ENCODE data around the gene PSMB7. TPM values are rescaled to one million over a fixed set of nuclear protein-coding genes. Genes with fewer than 3 reads are reported as not detected.

Gene PSMB7
- total RNA-seq, 2 experiments from 2014 or later = 191 to 199 TPM

GRCh38 chr9:124366476-124367220 lies 48.6 kb downstream of the PSMB7 start:
- DNase-seq = no peak
- Mint-ChIP-seq H3K27ac (no peak overlapping the region), H3K9me3 (no peaks in the 10 kb centered on the region), H3K4me3 (no peak overlapping the region), H3K4me1 (peaks cover 53% of the 10 kb centered on the region), H3K27me3 (no peaks in the 10 kb centered on the region), H3K36me3 (peaks cover 17% of the 10 kb centered on the region)

GRCh38 chr9:124365036-124365435 lies 50.2 kb downstream of the PSMB7 start:
- no peaks in the 10 kb centered on the region for H3K9me3 Mint-ChIP-seq
- no peak overlapping the region for H3K4me3 Mint-ChIP-seq
- no peak for DNase-seq
- no peaks in the 10 kb centered on the region for H3K27me3 Mint-ChIP-seq
- H3K27ac Mint-ChIP-seq = no peak overlapping the region
- H3K4me1 Mint-ChIP-seq = peaks cover 47% of the 10 kb centered on the region
- peaks cover 15% of the 10 kb centered on the region for H3K36me3 Mint-ChIP-seq

DNA sequence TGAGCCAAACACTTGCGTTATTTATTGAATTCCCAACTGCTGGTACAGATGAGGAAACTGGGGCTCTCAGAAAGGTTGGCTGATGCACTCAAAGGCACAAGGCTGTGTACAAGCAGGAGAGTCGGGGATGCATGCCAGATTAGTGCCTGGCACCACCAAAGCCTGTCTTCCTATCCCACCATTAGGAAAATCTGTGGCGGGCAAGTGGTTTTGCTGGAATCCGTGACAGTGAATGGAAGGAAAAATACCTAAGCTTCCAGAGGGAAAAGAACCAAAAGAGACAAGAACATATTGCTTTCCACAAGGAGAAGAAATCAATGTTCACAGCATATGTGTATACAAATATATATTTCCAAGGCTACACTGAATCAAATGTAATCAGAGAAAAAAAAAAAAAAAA lies 51.1 kb downstream of the PSMB7 start:
- H3K4me1 Mint-ChIP-seq = peaks cover 52% of the 10 kb centered on the region
- no peak for DNase-seq
- H3K27me3 Mint-ChIP-seq = no peaks in the 10 kb centered on the region
- H3K27ac Mint-ChIP-seq = no peak overlapping the region
- peaks cover 15% of the 10 kb centered on the region for H3K36me3 Mint-ChIP-seq
- H3K4me3 Mint-ChIP-seq = no peak overlapping the region
- no peaks in the 10 kb centered on the region for H3K9me3 Mint-ChIP-seq

DNA sequence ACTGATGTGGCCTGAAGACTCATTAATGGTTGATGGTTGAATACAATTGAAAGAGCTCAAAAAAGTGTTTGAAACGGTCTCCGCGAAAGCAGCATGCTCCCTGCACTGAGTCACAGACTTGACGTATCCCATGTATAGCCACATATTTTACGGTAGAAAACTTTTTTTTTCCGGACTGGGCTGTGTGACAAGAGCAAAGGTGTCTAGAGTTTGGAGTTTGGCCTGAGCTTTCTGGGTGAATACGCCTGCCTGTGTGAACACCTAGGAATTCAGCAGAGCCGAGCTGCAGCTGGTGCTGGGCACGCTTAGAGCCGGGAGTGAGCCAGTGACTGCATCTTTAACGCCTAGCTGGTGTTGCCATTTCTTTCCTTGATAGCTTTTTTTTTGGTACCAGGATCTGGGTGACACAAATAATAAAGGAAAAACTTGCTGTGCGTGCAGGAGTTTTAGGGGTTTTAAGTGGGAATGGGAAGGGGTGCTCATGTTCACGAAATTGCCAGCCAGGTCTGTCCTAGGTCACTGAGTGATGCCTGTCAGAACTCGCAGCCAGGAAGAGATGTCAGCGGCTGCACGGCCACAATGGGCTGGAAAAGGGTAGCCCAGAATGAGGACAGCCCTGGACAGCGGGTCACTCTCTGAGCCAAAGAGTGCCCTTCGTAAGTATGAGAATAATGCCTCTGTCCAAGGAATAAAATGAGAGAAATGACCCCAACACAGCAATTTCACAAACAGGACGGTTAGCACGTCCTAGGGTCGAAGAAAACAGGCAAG lies 51.7 kb downstream of the PSMB7 start:
- peaks cover 54% of the 10 kb centered on the region for H3K4me1 Mint-ChIP-seq
- no peak overlapping the region for H3K4me3 Mint-ChIP-seq
- DNase-seq = no peak
- H3K27ac Mint-ChIP-seq = no peak overlapping the region
- H3K27me3 Mint-ChIP-seq = no peaks in the 10 kb centered on the region
- H3K36me3 Mint-ChIP-seq = peaks cover 15% of the 10 kb centered on the region
- H3K9me3 Mint-ChIP-seq = no peaks in the 10 kb centered on the region

DNA sequence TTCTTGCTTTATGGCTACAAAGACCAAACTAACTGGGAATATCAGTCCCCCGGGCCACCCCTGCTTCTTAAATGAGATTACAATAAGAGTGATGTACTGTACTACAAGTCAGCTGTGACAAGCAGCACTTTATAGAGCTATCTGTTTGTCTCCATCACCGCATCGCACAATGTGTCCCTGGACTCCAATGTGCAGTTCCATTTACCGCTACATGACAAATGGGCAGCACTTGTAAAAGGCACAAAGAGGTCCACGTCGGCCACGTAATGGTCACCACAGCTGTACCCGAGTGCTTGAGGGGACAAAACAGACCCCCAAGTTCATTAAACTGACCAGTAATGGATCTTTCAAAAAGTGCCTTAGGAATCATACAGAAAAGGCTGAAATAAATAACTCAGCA lies 54.1 kb downstream of the PSMB7 start:
- H3K27ac Mint-ChIP-seq = no peak overlapping the region
- peaks cover 10% of the 10 kb centered on the region for H3K36me3 Mint-ChIP-seq
- no peak for DNase-seq
- no peaks in the 10 kb centered on the region for H3K9me3 Mint-ChIP-seq
- H3K4me3 Mint-ChIP-seq = no peak overlapping the region
- no peaks in the 10 kb centered on the region for H3K27me3 Mint-ChIP-seq
- H3K4me1 Mint-ChIP-seq = peaks cover 51% of the 10 kb centered on the region

DNA sequence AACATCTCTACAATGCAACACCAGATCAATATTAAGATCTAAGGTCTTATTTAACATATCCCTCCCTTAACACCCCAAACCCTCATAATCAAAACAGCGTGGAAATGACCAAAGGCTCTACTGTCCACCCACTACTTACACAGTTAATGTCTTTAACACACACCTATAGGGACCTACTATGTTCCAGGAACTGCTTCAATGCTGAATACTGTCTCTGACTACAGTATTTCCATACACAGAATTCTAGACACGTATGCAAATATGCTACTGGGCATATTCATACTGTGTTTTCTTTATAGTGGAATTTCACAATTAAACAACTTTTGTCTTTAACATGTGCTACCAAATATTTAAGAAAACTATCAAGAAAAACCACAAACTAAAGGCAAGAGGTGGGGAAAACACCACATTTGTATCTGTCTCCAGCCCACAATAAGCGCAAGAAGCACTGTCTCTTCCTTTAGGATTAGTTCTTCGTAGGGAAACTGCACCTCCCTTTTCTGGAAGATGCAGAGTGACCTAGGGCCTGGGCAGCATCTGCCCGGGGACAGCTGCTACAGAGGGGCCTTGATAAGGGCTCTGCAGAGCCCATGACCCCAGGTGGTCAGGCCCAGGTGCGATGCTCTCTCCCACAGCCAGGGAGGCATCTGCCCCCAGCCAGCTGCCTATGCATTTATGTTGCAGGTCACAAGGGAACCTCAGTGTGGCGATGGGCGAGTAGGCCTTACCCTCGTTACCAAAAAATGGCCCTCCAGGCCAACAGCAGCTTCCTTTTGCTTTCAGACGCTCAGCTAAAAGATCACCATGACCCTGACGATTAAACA lies 55.2 kb downstream of the PSMB7 start:
- H3K4me3 Mint-ChIP-seq = no peak overlapping the region
- peaks cover 48% of the 10 kb centered on the region for H3K4me1 Mint-ChIP-seq
- DNase-seq = no peak
- H3K36me3 Mint-ChIP-seq = peaks cover 7% of the 10 kb centered on the region
- H3K27ac Mint-ChIP-seq = peak overlapping the region; percentile 11
- H3K9me3 Mint-ChIP-seq = no peaks in the 10 kb centered on the region
- H3K27me3 Mint-ChIP-seq = no peaks in the 10 kb centered on the region

- Mint-ChIP-seq H3K4me1 (peaks cover 48% of the 10 kb centered on the region), H3K27me3 (no peaks in the 10 kb centered on the region), H3K4me3 (no peak overlapping the region), H3K27ac (no peak overlapping the region), H3K36me3 (peaks cover 4% of the 10 kb centered on the region), H3K9me3 (no peaks in the 10 kb centered on the region)
- DNase-seq = no peak
These were observed 55.8 kb downstream of the PSMB7 start for GRCh38 chr9:124359426-124359825.

DNA sequence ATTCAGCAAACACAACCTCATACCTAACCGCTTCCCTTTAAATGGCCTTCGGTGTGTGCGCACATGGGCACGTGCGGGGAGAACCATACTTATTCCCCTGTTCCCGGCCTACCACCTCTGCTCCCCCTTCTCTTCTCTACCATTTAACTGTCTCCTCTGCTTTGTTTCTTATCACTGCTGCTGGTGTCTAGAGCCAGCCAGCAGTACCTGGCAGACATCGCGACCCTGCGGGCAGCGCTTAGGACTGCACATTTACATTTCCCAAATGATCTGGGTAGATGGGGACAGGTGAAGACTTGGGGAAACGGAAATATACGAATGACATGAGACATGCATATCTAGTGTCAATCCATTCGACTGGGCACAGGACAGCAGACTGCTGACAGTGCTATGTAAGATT lies 56.6 kb downstream of the PSMB7 start:
- Mint-ChIP-seq H3K4me3 (no peak overlapping the region), H3K4me1 (peaks cover 48% of the 10 kb centered on the region), H3K9me3 (no peaks in the 10 kb centered on the region), H3K36me3 (peaks cover 4% of the 10 kb centered on the region), H3K27me3 (no peaks in the 10 kb centered on the region), H3K27ac (no peak overlapping the region)
- no peak for DNase-seq

- H3K4me3 Mint-ChIP-seq = no peak overlapping the region
- DNase-seq = no peak
- H3K9me3 Mint-ChIP-seq = no peaks in the 10 kb centered on the region
- H3K36me3 Mint-ChIP-seq = no peaks in the 10 kb centered on the region
- H3K4me1 Mint-ChIP-seq = peaks cover 42% of the 10 kb centered on the region
- H3K27ac Mint-ChIP-seq = peak overlapping the region; percentile 28
- H3K27me3 Mint-ChIP-seq = no peaks in the 10 kb centered on the region
These were observed 57.4 kb downstream of the PSMB7 start for GRCh38 chr9:124357721-124358361.

DNA sequence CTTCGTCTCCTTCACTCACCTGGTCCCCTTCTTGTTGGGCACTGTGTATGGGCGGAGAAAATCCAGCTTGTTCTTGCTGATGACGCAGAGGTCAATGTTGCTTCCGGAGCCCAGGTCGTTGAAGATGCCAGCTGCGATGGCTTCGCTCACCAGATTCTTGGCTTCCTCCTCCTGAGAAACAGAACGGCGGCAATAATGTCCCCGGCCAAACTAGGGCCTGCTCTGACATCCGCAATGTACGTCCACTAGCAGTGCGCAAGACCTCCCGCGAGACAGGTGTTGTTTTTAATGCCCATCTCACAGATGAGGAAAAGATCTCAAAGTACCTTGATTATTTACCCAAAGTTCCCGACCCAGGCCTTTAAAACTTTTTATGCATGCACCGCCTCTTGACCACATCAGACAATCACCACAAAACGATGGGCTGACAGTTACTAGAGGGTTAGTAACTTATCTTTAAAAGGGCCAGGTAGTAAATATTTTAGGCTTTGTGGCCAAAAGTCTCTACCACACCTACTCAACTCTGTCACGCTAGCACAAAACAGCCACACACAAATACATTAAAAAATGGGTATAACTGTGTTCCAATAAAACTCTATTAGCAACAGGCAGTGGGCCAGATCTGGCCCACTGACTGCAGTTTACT lies 58.4 kb downstream of the PSMB7 start:
- peaks cover 3% of the 10 kb centered on the region for H3K36me3 Mint-ChIP-seq
- H3K9me3 Mint-ChIP-seq = no peaks in the 10 kb centered on the region
- no peak for DNase-seq
- H3K4me1 Mint-ChIP-seq = peaks cover 38% of the 10 kb centered on the region
- peak overlapping the region; percentile 28 for H3K27ac Mint-ChIP-seq
- H3K4me3 Mint-ChIP-seq = no peak overlapping the region
- H3K27me3 Mint-ChIP-seq = no peaks in the 10 kb centered on the region

GRCh38 chr9:124355941-124356744 lies 59.1 kb downstream of the PSMB7 start:
- peaks cover 38% of the 10 kb centered on the region for H3K4me1 Mint-ChIP-seq
- no peaks in the 10 kb centered on the region for H3K27me3 Mint-ChIP-seq
- H3K9me3 Mint-ChIP-seq = no peaks in the 10 kb centered on the region
- peaks cover 9% of the 10 kb centered on the region for H3K36me3 Mint-ChIP-seq
- no peak overlapping the region for H3K27ac Mint-ChIP-seq
- DNase-seq = no peak
- no peak overlapping the region for H3K4me3 Mint-ChIP-seq

DNA sequence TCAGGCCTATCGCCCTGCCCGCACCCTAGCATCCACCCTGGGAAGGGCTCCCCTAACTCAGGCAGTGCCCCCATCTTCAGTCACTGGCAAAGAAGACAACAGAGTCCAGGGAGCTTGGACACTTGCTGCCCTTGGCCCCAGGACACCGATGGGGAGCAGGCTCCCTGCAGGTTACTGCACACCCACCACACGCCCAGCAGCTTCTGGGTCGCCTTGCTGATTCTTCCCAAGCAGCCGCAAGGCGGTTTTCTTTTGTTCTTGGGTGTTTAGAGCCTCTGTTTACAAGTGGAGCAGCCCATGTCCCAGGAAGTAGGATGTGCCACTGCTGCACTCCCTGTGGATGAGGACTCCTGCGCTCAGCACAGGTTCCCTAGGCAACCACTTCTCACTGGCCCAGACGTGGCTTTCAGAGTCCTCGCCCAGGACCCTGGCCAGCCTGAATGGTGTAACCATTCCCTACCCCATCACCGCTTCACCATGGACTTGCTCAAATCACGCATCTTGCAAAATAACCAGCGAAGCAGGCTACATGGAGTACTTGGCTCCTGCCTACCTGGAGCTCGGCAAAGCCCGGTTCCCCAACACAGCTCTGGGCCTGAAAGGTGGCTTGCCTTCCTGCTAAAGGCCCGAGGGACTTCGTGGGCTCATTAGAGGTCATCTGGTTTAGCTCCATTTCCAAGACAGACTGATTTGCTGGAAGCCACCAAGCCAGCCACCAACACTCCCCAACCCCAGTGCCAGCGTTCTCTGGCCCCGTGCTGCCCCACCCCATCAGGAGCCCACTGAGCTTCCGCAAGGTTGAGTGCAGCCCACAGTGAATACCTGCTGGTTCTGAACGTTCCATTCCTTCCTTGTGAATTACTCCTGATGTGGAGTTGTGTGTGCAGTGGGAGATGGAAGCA lies 60.0 kb downstream of the PSMB7 start:
- Mint-ChIP-seq H3K36me3 (peaks cover 9% of the 10 kb centered on the region), H3K9me3 (no peaks in the 10 kb centered on the region), H3K4me3 (no peak overlapping the region), H3K27me3 (no peaks in the 10 kb centered on the region), H3K27ac (no peak overlapping the region), H3K4me1 (peaks cover 31% of the 10 kb centered on the region)
- no peak for DNase-seq
